Measurements from ENCODE around the gene DENND6B. TPM values are rescaled to one million over a fixed set of nuclear protein-coding genes. Genes with fewer than 3 reads are reported as not detected.

Gene DENND6B
- total and polyA plus RNA-seq, 2 of the 13 experiments (the other 11 are each of a cell fraction or from before 2014, with no cell fraction given) = 0.95 to 3.8 TPM

DNA sequence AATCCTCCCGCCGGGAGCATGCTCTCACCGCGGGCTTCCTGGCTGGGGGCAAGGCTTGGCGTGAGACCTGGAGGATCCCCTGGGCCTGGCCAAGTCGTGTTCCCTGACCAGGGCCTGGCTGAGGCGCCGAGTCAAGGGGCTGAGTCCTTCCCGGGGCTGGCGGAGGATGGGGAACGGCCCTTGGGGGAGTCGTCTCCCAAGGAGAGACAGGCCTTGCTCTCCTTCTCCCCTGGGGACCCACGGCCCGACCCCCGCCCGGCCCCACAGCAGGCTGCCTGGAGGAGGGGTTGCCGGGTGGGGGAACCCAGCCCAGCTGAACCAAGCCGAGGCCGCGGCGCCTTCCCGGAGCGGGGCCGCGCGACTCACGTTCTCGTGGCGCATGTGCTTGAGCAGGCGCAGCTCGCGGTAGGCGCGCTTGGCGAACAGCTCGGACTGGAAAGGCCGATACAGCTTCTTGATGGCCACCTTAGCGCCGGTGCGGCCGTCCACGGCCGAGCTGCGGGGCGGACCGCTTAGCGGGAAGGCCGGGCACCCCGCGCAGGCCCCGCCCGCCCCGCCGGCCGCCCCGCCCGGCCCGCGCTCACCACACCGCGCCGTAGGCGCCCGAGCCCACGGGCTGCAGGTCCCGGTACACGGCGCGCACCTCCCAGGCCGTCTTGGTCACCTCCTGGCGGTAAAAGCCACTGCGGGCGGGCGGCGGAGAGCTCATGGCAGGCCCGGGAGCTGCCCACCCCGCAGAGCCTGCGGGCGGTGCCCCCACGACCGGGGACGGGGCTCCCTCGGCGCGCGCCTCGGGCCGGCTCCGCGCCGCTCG lies 65.8 kb downstream of the DENND6B start (continued):
- TF ChIP-seq, protein P1, sequence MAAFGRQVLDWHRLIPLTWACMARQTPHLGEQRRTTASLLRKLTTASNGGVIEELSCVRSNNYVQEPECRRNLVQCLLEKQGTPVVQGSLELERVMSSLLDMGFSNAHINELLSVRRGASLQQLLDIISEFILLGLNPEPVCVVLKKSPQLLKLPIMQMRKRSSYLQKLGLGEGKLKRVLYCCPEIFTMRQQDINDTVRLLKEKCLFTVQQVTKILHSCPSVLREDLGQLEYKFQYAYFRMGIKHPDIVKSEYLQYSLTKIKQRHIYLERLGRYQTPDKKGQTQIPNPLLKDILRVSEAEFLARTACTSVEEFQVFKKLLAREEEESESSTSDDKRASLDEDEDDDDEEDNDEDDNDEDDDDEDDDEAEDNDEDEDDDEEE (CRISPR knock-in tag; IDR thresholded peaks at IDR 0.05) = no peak
- TF ChIP-seq POLR2G (IDR thresholded peaks at IDR 0.05; ENCODE audit: low read depth, low read length) (no peak), ZNF790 (CRISPR knock-in tag; IDR thresholded peaks at IDR 0.05; ENCODE audit: borderline replicate concordance) (no peak), SP140L (CRISPR knock-in tag; IDR thresholded peaks at IDR 0.05; ENCODE audit: borderline replicate concordance) (no peak), ATF7 (IDR thresholded peaks at IDR 0.05) (no peak), ATF7 (CRISPR knock-in tag; IDR thresholded peaks at IDR 0.05) (no peak), FOXC1 (CRISPR knock-in tag; IDR thresholded peaks at IDR 0.05; ENCODE audit: borderline replicate concordance) (0 out of 2 replicates have a peak, but pooled peaks have one; percentile 44), ZBTB42 (CRISPR knock-in tag; IDR thresholded peaks at IDR 0.05) (no peak), ZNF33B (CRISPR knock-in tag; IDR thresholded peaks at IDR 0.05) (0 out of 2 replicates have a peak, but pooled peaks have one; percentile 81), RARG (CRISPR knock-in tag; IDR thresholded peaks at IDR 0.05; ENCODE audit: low read depth) (no peak), MEF2D (CRISPR knock-in tag; IDR thresholded peaks at IDR 0.05) (no peak)
- TF ChIP-seq, protein P2, sequence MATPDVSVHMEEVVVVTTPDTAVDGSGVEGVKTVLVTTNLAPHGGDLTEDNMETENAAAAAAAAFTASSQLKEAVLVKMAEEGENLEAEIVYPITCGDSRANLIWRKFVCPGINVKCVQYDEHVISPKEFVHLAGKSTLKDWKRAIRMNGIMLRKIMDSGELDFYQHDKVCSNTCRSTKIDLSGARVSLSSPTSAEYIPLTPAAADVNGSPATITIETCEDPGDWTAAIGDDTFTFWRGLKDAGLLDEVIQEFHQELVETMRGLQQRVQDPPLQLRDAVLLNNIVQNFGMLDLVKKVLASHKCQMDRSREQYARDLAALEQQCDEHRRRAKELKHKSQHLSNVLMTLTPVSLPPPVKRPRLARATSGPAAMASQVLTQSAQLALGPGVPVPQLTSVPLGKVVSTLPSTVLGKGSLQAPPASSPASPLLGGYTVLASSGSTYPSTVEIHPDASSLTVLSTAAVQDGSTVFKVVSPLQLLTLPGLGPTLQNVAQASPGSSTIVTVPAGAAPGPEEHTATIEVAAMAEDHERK (CRISPR knock-in tag; IDR thresholded peaks at IDR 0.05; ENCODE audit: low read depth) = no peak

Data from HepG2 (cell line).